Adrenal gland (tissue), 12 donors: ENCODE measurements around the gene ANKRD11. TPM values are rescaled to one million over a fixed set of nuclear protein-coding genes. Genes with fewer than 3 reads are reported as not detected.
"Not testable (repeated sequence)": the region's sequence is repeated elsewhere in the genome, so short reads cannot be mapped to it uniquely, and the experiment has no call there.

Experiments used
- DNase-seq, 7 donors: peaks; one replicate each; pipeline ENCODE4 v3.0.0-alpha.2; 2019 to 2020
- H3K27ac ChIP-seq, 5 donors: fragments of 200-600 bp; sonication (generic) in 4 of 5; 1 replicate in 3 of 5; 2 replicates in 2 of 5; pipeline versions ENCODE4 v1.5.1 to v1.8.0; 2016 to 2020; ENCODE audit warnings: mild to moderate bottlenecking in 1 of 5
- H3K27me3 ChIP-seq: fragments of 200-600 bp; 2 replicates; pipeline ENCODE4 v1.8.0; 2021
- H3K36me3 ChIP-seq, 2 donors: fragments of 200-600 bp; replicated peaks in 1 of 2; 1 replicate in 1 of 2; 2 replicates in 1 of 2; pipeline versions ENCODE4 v1.5.1 to v1.8.0; 2018 to 2022
- H3K4me1 ChIP-seq, 2 donors: fragments of 200-600 bp; replicated peaks in 1 of 2; 1 replicate in 1 of 2; 2 replicates in 1 of 2; pipeline versions ENCODE4 v1.5.1 to v1.8.0; 2018 to 2021
- H3K4me3 ChIP-seq, 4 donors: fragments of 200-600 bp; sonication (generic) in 3 of 4; one replicate each; pipeline ENCODE4 v1.5.1; 2016 to 2018
- H3K9me3 ChIP-seq, 3 donors: fragments of 200-600 bp; sonication (generic) in 1 of 3; replicated peaks in 1 of 3; 1 replicate in 2 of 3; 2 replicates in 1 of 3; pipeline versions ENCODE4 v1.5.1 to v1.8.0; 2016 to 2021
- CTCF ChIP-seq, 6 experiments: fragments of 450-650 bp in 4 of 6; fragments of 200-600 bp in 2 of 6; sonication (generic) in 1 of 6; IDR thresholded peaks; 1 replicate in 5 of 6; 2 replicates in 1 of 6; pipeline versions ENCODE4 v1.5.1 to v1.8.0; 2016 to 2021; ENCODE audit warnings: antibody characterized with exemption in 6 of 6, mild to moderate bottlenecking in 2 of 6, moderate library complexity in 1 of 6
- POLR2A ChIP-seq, 2 donors: fragments of 450-650 bp; IDR thresholded peaks; one replicate each; pipeline ENCODE4 v1.6.1; 2017; ENCODE audit warnings: antibody characterized with exemption in 2 of 2, mild to moderate bottlenecking in 2 of 2, moderate library complexity in 1 of 2
- WGBS, 4 donors: extraction: QIAGEN DNeasy Blood & Tissue Kit in 2 of 4; methylation state at CpG; one replicate each; pipeline versions ENCODE4 v1.1.5 to v1.1.7; 2013 to 2017; 5-methylcytosine and 5-hydroxymethylcytosine counted together
- intact Hi-C, 2 donors: fragments of 100-400 bp; cut with DNase I; formaldehyde crosslinking; loops; one replicate each; pipeline versions ENCODE4 v1.14.1 to v1.15.0; 2022 to 2023
- polyA plus RNA-seq, 3 donors: library from polyadenylated mRNA; stranded (reverse); fragments of 200-250 nt in 2 of 3; fragments of 350-450 nt in 1 of 3; fragmentation: Illumina TruSeq in 1 of 3; extraction: RNeasy Lipid Tissue Mini Kit (QIAGEN cat#74804) in 1 of 3; gene quantifications; one replicate each; pipeline ENCODE4 v1.2.3, GENCODE V29; 2013 to 2014
- total RNA-seq, 9 donors: library from RNA; depleted of rRNA in 4 of 9; stranded (reverse); fragments of >200 nt in 4 of 9; fragments of 120-200 nt in 1 of 9; fragmentation: NEBNext Ultra II Directional in 1 of 9; extraction: Animal tissue kit (Norgen Biotek cat#: 25700) in 1 of 9; gene quantifications; one replicate each; pipeline versions ENCODE4 v1.1.0 to v1.2.4, GENCODE V29; 2013 to 2023
- donor health status: healthy with polysubstance abuse.
- donor health status: Bipolar disorder and iron deficiency.
- donor health status: DM: yes; HTN: yes; CAD: no.
- donor health status: DM: no; HTN: no; CAD: no.
- donor health status: DM: no; HTN: no; CAD: no.
- donor health status: DM: yes; HTN: yes; CAD: no.

ANKRD11 gene
- total and polyA plus RNA-seq, 12 donors: 29.7 to 127 (median 80.1) TPM

GRCh38 chr16:89268987-89269735 lies 221.2 kb downstream of the ANKRD11 start:
- H3K4me1 ChIP-seq: peaks cover 4 to 19% of the 10 kb centered on the region in 2 donors
- H3K9me3 ChIP-seq: no peaks in the 10 kb centered on the region
- H3K36me3 ChIP-seq: peaks cover 0 to 64% of the 10 kb centered on the region in 2 donors
- DNase-seq: peak; percentile 71 to 92 (median 85)
- H3K4me3 ChIP-seq: no peak overlapping the region
- peak overlapping the region; percentile 69 to 92 (median 83) for H3K27ac ChIP-seq
- no peaks in the 10 kb centered on the region for H3K27me3 ChIP-seq
- WGBS, 4 donors: 49 to 62% (median 55%) methylated on average over 14 of the region's 14 CpGs
- intact Hi-C loops: no loop called here
- no peak for TF ChIP-seq POLR2A (IDR thresholded peaks at IDR 0.05)
- no peak for TF ChIP-seq CTCF (IDR thresholded peaks at IDR 0.05)

GRCh38 chr16:89268585-89268984 lies 221.8 kb downstream of the ANKRD11 start:
- WGBS, 4 donors: 58 to 81% (median 72%) methylated on average over 2 to 19 of the region's 19 CpGs

GRCh38 chr16:89267746-89268145 lies 222.6 kb downstream of the ANKRD11 start:
- H3K27ac ChIP-seq, intact Hi-C loops, H3K4me3 ChIP-seq, DNase-seq, H3K27me3 ChIP-seq, H3K9me3 ChIP-seq: not testable (repeated sequence)
- 89 to 95% (median 93%) methylated on average over 7 to 13 of the region's 15 CpGs for WGBS, 4 donors
- Histone ChIP-seq H3K4me1 (peaks cover 4 to 19% of the 10 kb centered on the region in 2 donors), H3K36me3 (peaks cover 0 to 51% of the 10 kb centered on the region in 2 donors)

More at GRCh38 chr16:89268585-89268984, 221.8 kb downstream of the ANKRD11 start:
- intact Hi-C loops: no loop called here
- Histone ChIP-seq H3K4me1 (peaks cover 4 to 19% of the 10 kb centered on the region in 2 donors), H3K27me3 (no peaks in the 10 kb centered on the region), H3K27ac (peak overlapping the region; percentile 69 to 92 (median 83)), H3K4me3 (no peak overlapping the region), H3K9me3 (no peaks in the 10 kb centered on the region), H3K36me3 (peaks cover 0 to 58% of the 10 kb centered on the region in 2 donors)
- DNase-seq: peak in 4 of 7 donors; percentile 34 to 52 (median 38)
- TF ChIP-seq CTCF (IDR thresholded peaks at IDR 0.05) (no peak), POLR2A (IDR thresholded peaks at IDR 0.05) (no peak)

- WGBS, 4 donors: 90 to 97% (median 96%) methylated on average over 7 to 17 of the region's 17 CpGs
- intact Hi-C loops: no loop called here
These were observed 223.7 kb downstream of the ANKRD11 start for GRCh38 chr16:89266521-89267134.

More at GRCh38 chr16:89266521-89267134, 223.7 kb downstream of the ANKRD11 start:
- Histone ChIP-seq H3K36me3 (peaks cover 0 to 51% of the 10 kb centered on the region in 2 donors), H3K4me3 (no peak overlapping the region), H3K27me3 (no peaks in the 10 kb centered on the region), H3K4me1 (peaks cover 4 to 19% of the 10 kb centered on the region in 2 donors), H3K27ac (no peak overlapping the region), H3K9me3 (no peaks in the 10 kb centered on the region)
- no peak for DNase-seq
- TF ChIP-seq POLR2A (IDR thresholded peaks at IDR 0.05): no peak
- no peak for TF ChIP-seq CTCF (IDR thresholded peaks at IDR 0.05)
